H9 (cell line): Measurements from ENCODE around the gene TSC22D1. TPM values are rescaled to one million over a fixed set of nuclear protein-coding genes. Genes with fewer than 3 reads are reported as not detected.

ENCODE experiments used
- DNase-seq: peaks from one replicate; pipeline ENCODE4 v3.0.0-alpha.2; 2017
- H2AFZ ChIP-seq: one replicate; pipeline ENCODE4 v1.6.1; 2013; ENCODE audit warnings: mild to moderate bottlenecking, low read length, control low read depth, moderate library complexity
- H2AK5ac ChIP-seq: 2 replicates; pipeline ENCODE4 v1.6.1; 2013; ENCODE audit warnings: low read length, control low read depth, mixed read lengths; ENCODE audit not compliant: insufficient read length
- H2BK120ac ChIP-seq: one replicate; pipeline ENCODE4 v1.6.1; 2013; ENCODE audit warnings: low read depth, mild to moderate bottlenecking, low read length, control low read depth, inconsistent platforms; ENCODE audit not compliant: poor library complexity, severe bottlenecking
- H2BK12ac ChIP-seq: 2 replicates; pipeline ENCODE4 v1.6.1; 2013; ENCODE audit warnings: low read length, control low read depth, mixed read lengths, low read depth; ENCODE audit not compliant: insufficient read length
- H2BK15ac ChIP-seq: 2 replicates; pipeline ENCODE4 v1.6.1; 2013; ENCODE audit warnings: low read depth, low read length, control low read depth
- H2BK20ac ChIP-seq: one replicate; pipeline ENCODE4 v1.6.1; 2013; ENCODE audit warnings: low read depth, mild to moderate bottlenecking, low read length, control low read depth, inconsistent platforms; ENCODE audit not compliant: poor library complexity, severe bottlenecking
- H2BK5ac ChIP-seq: 2 replicates; pipeline ENCODE4 v1.6.1; 2013; ENCODE audit warnings: low read length, control low read depth, mixed read lengths; ENCODE audit not compliant: insufficient read length
- H3K14ac ChIP-seq: 2 replicates; pipeline ENCODE4 v1.6.1; 2013; ENCODE audit warnings: low read length, control low read depth; ENCODE audit not compliant: insufficient read depth
- H3K18ac ChIP-seq: 2 replicates; pipeline ENCODE4 v1.6.1; 2013; ENCODE audit warnings: low read depth, mild to moderate bottlenecking, mixed read lengths, low read length, control low read depth; ENCODE audit not compliant: insufficient read length
- H3K23ac ChIP-seq: 2 replicates; pipeline ENCODE4 v1.6.1; 2013; ENCODE audit warnings: low read length, control low read depth, mixed read lengths, low read depth; ENCODE audit not compliant: insufficient read length
- H3K23me2 ChIP-seq: 2 replicates; pipeline ENCODE4 v1.6.1; 2013; ENCODE audit warnings: low read depth, mild to moderate bottlenecking, mixed read lengths, low read length, control low read depth; ENCODE audit not compliant: insufficient read length, poor library complexity, severe bottlenecking
- H3K27ac ChIP-seq: 2 replicates; pipeline ENCODE4 v1.5.1; 2013; ENCODE audit warnings: low read length, control low read depth, mixed read lengths, low read depth; ENCODE audit not compliant: insufficient read length
- H3K27me3 ChIP-seq: 2 replicates; pipeline ENCODE4 v1.6.1; 2013; ENCODE audit warnings: low read length, control low read depth, inconsistent platforms; ENCODE audit not compliant: insufficient read depth
- H3K4ac ChIP-seq: 2 replicates; pipeline ENCODE4 v1.6.1; 2013; ENCODE audit warnings: low read depth, mild to moderate bottlenecking, control low read depth, inconsistent platforms, low read length, moderate library complexity
- H3K4me1 ChIP-seq: 2 replicates; pipeline ENCODE4 v1.6.1; 2013; ENCODE audit warnings: low read length, control low read depth, inconsistent platforms; ENCODE audit not compliant: insufficient read depth
- H3K4me2 ChIP-seq: 2 replicates; pipeline ENCODE4 v1.6.1; 2013; ENCODE audit warnings: low read length, control low read depth, mixed read lengths; ENCODE audit not compliant: insufficient read length, insufficient read depth
- H3K56ac ChIP-seq: 2 replicates; pipeline ENCODE4 v1.6.1; 2013; ENCODE audit warnings: low read depth, mild to moderate bottlenecking, mixed read lengths, low read length, control low read depth; ENCODE audit not compliant: insufficient read length
- H3K79me1 ChIP-seq: 2 replicates; pipeline ENCODE4 v1.6.1; 2013; ENCODE audit warnings: low read depth, mild to moderate bottlenecking, moderate library complexity, low read length, control low read depth, inconsistent platforms; ENCODE audit not compliant: insufficient read depth, poor library complexity, severe bottlenecking
- H3K79me2 ChIP-seq: 2 replicates; pipeline ENCODE4 v1.6.1; 2013; ENCODE audit warnings: low read length, control low read depth, inconsistent platforms; ENCODE audit not compliant: insufficient read depth
- H3K9ac ChIP-seq: 2 replicates; pipeline ENCODE4 v1.6.1; 2013; ENCODE audit warnings: low read length, control low read depth, mixed read lengths; ENCODE audit not compliant: insufficient read length; ENCODE audit errors: extremely low read depth
- H3K9me3 ChIP-seq: one replicate; pipeline ENCODE4 v1.6.1; 2013; ENCODE audit warnings: low read depth, low read length, inconsistent platforms; ENCODE audit not compliant: control insufficient read depth
- H3T11ph ChIP-seq: one replicate; pipeline ENCODE4 v1.6.1; 2013; ENCODE audit warnings: mild to moderate bottlenecking, low read length, control low read depth, inconsistent platforms
- H4K20me1 ChIP-seq: one replicate; pipeline ENCODE4 v1.6.1; 2013; ENCODE audit not compliant: control insufficient read depth, insufficient read length, insufficient read depth
- H4K5ac ChIP-seq: 2 replicates; pipeline ENCODE4 v1.6.1; 2013; ENCODE audit warnings: low read depth, mild to moderate bottlenecking, mixed read lengths, low read length, control low read depth; ENCODE audit not compliant: insufficient read length
- H4K8ac ChIP-seq: replicated peaks from 2 replicates; pipeline ENCODE4 v1.6.1; 2013; ENCODE audit warnings: low read length, control low read depth, mixed read lengths, low read depth; ENCODE audit not compliant: insufficient read length
- H4K91ac ChIP-seq: 2 replicates; pipeline ENCODE4 v1.6.1; 2013; ENCODE audit warnings: low read depth, mild to moderate bottlenecking, moderate library complexity, mixed read lengths, low read length, control low read depth; ENCODE audit not compliant: insufficient read length
- H3K27ac Mint-ChIP-seq, 3 experiments: 2 replicates in 2 of 3; 3 replicates in 1 of 3; pipeline ENCODE4 v1.8.0; 2020 to 2021; ENCODE audit warnings: mixed read lengths in 3 of 3, mild to moderate bottlenecking in 1 of 3, moderate library complexity in 1 of 3
- H3K27me3 Mint-ChIP-seq: 2 replicates; pipeline ENCODE4 v1.8.0; 2021; ENCODE audit warnings: low read depth, mild to moderate bottlenecking, moderate library complexity, mixed read lengths
- H3K36me3 Mint-ChIP-seq, 3 experiments: 2 replicates in 2 of 3; 3 replicates in 1 of 3; pipeline ENCODE4 v1.8.0; 2020 to 2021; ENCODE audit warnings: low read depth in 3 of 3, mixed read lengths in 3 of 3; ENCODE audit not compliant: insufficient read depth in 1 of 3
- H3K4me1 Mint-ChIP-seq, 2 experiments: 2 replicates each; pipeline ENCODE4 v1.8.0; 2020; ENCODE audit warnings: mixed read lengths in 2 of 2
- H3K4me3 Mint-ChIP-seq, 2 experiments: 2 replicates in 1 of 2; 3 replicates in 1 of 2; pipeline ENCODE4 v1.8.0; 2020 to 2021; ENCODE audit warnings: mild to moderate bottlenecking in 2 of 2, mixed read lengths in 2 of 2, moderate library complexity in 1 of 2
- H3K9me3 Mint-ChIP-seq, 2 experiments: 2 replicates in 1 of 2; 3 replicates in 1 of 2; pipeline ENCODE4 v1.8.0; 2020; ENCODE audit warnings: mild to moderate bottlenecking in 2 of 2, mixed read lengths in 2 of 2, moderate library complexity in 1 of 2
- WGBS: extraction: QIAGEN DNeasy Blood & Tissue Kit; methylation state at CpG from one replicate; pipeline ENCODE4 v1.1.7; 2013; ENCODE audit warnings: missing lambda C conversion rate, low lambda C conversion rate, mixed read lengths; ENCODE audit not compliant: insufficient read length; ENCODE audit errors: extremely low coverage; 5-methylcytosine and 5-hydroxymethylcytosine counted together
- total RNA-seq: library from RNA; stranded (reverse); gene quantifications from 2 replicates; pipeline ENCODE4 v1.2.1, GENCODE V29; 2021
- TF ChIP-seq, protein P1 (sequence below): fragments of 200-600 bp; sonication (generic); conservative IDR thresholded peaks from 3 replicates; pipeline ENCODE4 v1.8.0; 2021; ENCODE audit warnings: antibody characterized with exemption, mild to moderate bottlenecking

The TSC22D1 gene
- total RNA-seq, 1 experiment from 2014 or later = 76.7 TPM

DNA sequence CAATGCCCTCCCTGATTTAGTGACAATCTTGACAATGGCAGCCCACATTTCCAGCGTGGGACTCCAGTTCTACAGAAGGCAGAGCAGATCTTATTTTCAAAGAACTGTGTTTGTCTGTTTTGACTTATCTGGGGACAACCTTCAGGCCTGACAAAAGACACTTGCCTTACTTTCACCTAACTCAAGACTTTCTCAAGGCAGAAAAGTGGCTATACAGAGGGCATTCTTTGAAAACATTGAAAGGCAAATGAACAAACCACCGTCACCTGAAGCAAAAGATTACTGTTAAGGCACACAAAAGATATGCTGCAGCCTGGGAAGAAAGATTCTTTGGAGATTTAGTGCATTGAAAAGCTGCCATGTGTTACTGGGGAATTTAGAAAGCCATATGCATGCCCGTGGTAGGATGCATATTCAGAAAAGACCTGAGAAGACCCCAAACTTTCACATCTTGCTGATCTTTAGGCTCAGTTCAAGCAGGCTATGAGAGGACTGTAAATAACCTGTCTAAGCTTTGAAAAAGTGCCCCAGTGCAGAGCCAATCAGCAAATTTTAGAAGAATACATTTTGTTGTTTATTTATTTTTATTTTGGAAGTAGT, 82.8 kb downstream of the TSC22D1 start:
- no peak overlapping the region for H3K4me3 Mint-ChIP-seq
- Histone ChIP-seq H2BK120ac (no peak overlapping the region), H2AFZ (no peak overlapping the region), H4K5ac (no peak overlapping the region), H3K79me1 (no peaks in the 10 kb centered on the region), H2BK20ac (no peak overlapping the region), H3T11ph (no peak overlapping the region), H3K9ac (peak overlapping the region; percentile 21), H2AK5ac (no peak overlapping the region), H3K23me2 (no peaks in the 10 kb centered on the region), H3K18ac (no peak overlapping the region), H4K8ac (no peak overlapping the region), H3K4ac (no peak overlapping the region), H3K23ac (no peak overlapping the region), H3K27me3 (no peaks in the 10 kb centered on the region), H3K56ac (no peak overlapping the region), H4K20me1 (no peaks in the 10 kb centered on the region), H2BK15ac (no peak overlapping the region), H3K79me2 (no peaks in the 10 kb centered on the region; the same call in 1 of the 2 replicates), H3K27ac (peak overlapping the region; percentile 41), H3K14ac (no peak overlapping the region), H3K4me2 (no peak overlapping the region), H3K4me1 (peaks cover 3% of the 10 kb centered on the region; the same call in 1 of the 2 replicates), H2BK12ac (no peak overlapping the region), H3K9me3 (no peaks in the 10 kb centered on the region), H2BK5ac (no peak overlapping the region), H4K91ac (no peak overlapping the region)
- H3K9me3 Mint-ChIP-seq = no peaks in the 10 kb centered on the region; a peak in 1 of 5 replicates
- peak overlapping the region; percentile 72 to 98 (median 72); a peak in 6 of 7 replicates for H3K27ac Mint-ChIP-seq
- no CpG with 5 or more reads among the region's 3 CpGs for WGBS
- TF ChIP-seq, protein P1, sequence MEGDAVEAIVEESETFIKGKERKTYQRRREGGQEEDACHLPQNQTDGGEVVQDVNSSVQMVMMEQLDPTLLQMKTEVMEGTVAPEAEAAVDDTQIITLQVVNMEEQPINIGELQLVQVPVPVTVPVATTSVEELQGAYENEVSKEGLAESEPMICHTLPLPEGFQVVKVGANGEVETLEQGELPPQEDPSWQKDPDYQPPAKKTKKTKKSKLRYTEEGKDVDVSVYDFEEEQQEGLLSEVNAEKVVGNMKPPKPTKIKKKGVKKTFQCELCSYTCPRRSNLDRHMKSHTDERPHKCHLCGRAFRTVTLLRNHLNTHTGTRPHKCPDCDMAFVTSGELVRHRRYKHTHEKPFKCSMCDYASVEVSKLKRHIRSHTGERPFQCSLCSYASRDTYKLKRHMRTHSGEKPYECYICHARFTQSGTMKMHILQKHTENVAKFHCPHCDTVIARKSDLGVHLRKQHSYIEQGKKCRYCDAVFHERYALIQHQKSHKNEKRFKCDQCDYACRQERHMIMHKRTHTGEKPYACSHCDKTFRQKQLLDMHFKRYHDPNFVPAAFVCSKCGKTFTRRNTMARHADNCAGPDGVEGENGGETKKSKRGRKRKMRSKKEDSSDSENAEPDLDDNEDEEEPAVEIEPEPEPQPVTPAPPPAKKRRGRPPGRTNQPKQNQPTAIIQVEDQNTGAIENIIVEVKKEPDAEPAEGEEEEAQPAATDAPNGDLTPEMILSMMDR = no peak
- H3K36me3 Mint-ChIP-seq = peaks cover 0 to 8% (median 4%) of the 10 kb centered on the region in 3 experiments; a peak in 6 of 7 replicates
- no peak for DNase-seq
- no peaks in the 10 kb centered on the region for H3K27me3 Mint-ChIP-seq
- peaks cover 20 to 37% of the 10 kb centered on the region in 2 experiments for H3K4me1 Mint-ChIP-seq
